Endothelial cell of umbilical vein (primary cell): ENCODE data around the gene USP6NL. TPM values are rescaled to one million over a fixed set of nuclear protein-coding genes. Genes with fewer than 3 reads are reported as not detected.

Experiments used
- BruUV-seq: library from RNA; stranded (reverse); fragments of 400-500 nt; replicated peaks from 2 replicates; lab custom pipeline; 2021; lab: Mats Ljungman, UMichigan
- CTCF ChIA-PET: fragments of 300-600, 350-600 bp; sonication (Branson Sonifier 250); formaldehyde crosslinking; loops from one replicate; lab custom pipeline; 2021; ENCODE audit warnings: antibody characterized with exemption, inconsistent platforms; lab: Charles Lee
- POLR2A ChIA-PET: fragments of 300-600, 350-600 bp; sonication (Branson Sonifier 250); formaldehyde crosslinking; loops from one replicate; lab custom pipeline; 2021; ENCODE audit warnings: antibody characterized with exemption, inconsistent platforms; lab: Charles Lee
- DNase-seq: peaks from one replicate; pipeline ENCODE4 v3.0.0-alpha.2; 2011; ENCODE audit warnings: low read depth, low spot score
- FAIRE-seq: peaks from 2 replicates; lab custom pipeline; 2011; peaks lifted over from hg19 to GRCh38; lab: Jason Lieb, UNC
- H2AFZ ChIP-seq: 2 replicates; pipeline ENCODE4 v1.6.0; 2012; ENCODE audit warnings: low read depth, low read length, control low read depth, inconsistent platforms
- H3K27ac ChIP-seq: 2 replicates; pipeline ENCODE4 v1.5.1; 2011; ENCODE audit warnings: low read depth, mild to moderate bottlenecking, control low read depth, low read length, moderate library complexity; ENCODE audit not compliant: insufficient read depth
- H3K27me3 ChIP-seq, 2 experiments: 2 replicates each; pipeline versions ENCODE4 v1.6.0 to v1.6.1; 2011; ENCODE audit warnings: low read length in 2 of 2, mixed read lengths in 1 of 2; ENCODE audit not compliant: control insufficient read depth in 2 of 2, insufficient read depth in 2 of 2
- H3K36me3 ChIP-seq, 2 experiments: 2 replicates in 1 of 2; 3 replicates in 1 of 2; pipeline ENCODE4 v1.5.1; 2011; ENCODE audit warnings: low read length in 2 of 2, mild to moderate bottlenecking in 1 of 2, moderate library complexity in 1 of 2; ENCODE audit not compliant: control insufficient read depth in 2 of 2, insufficient read depth in 2 of 2; ENCODE audit errors: extremely low read depth in 1 of 2
- H3K4me1 ChIP-seq: 3 replicates; pipeline ENCODE4 v1.5.1; 2011; ENCODE audit warnings: mild to moderate bottlenecking, low read length; ENCODE audit not compliant: control insufficient read depth, insufficient read depth; ENCODE audit errors: extremely low read depth
- H3K4me2 ChIP-seq: 2 replicates; pipeline ENCODE4 v1.6.1; 2011; ENCODE audit warnings: low read length, control low read depth, mixed read lengths; ENCODE audit not compliant: insufficient read depth
- H3K4me3 ChIP-seq, 3 experiments: fragments of 200-600 bp in 1 of 3; sonication (generic), shearing (Covaris generic) in 1 of 3; replicated peaks in 1 of 3; 2 replicates each; pipeline ENCODE4 v1.5.1; 2011 to 2016; ENCODE audit warnings: control low read depth in 3 of 3, low read length in 3 of 3, mild to moderate bottlenecking in 2 of 3, inconsistent platforms in 1 of 3, low read depth in 1 of 3, moderate library complexity in 1 of 3; ENCODE audit not compliant: insufficient read depth in 1 of 3
- H3K79me2 ChIP-seq: 2 replicates; pipeline ENCODE4 v1.6.0; 2012; ENCODE audit warnings: low read length, inconsistent platforms; ENCODE audit not compliant: control insufficient read depth, insufficient read depth
- H3K9ac ChIP-seq: replicated peaks from 2 replicates; pipeline ENCODE3; 2011; ENCODE audit warnings: low read length, control low read depth; ENCODE audit not compliant: insufficient read depth; ENCODE audit errors: extremely low read depth
- H3K9me1 ChIP-seq: replicated peaks from 3 replicates; pipeline ENCODE4 v1.6.0; 2011; ENCODE audit warnings: mild to moderate bottlenecking, low read length; ENCODE audit not compliant: control insufficient read depth, insufficient read depth; ENCODE audit errors: extremely low read depth
- H3K9me3 ChIP-seq: replicated peaks from 2 replicates; pipeline ENCODE4 v1.5.1; 2012; ENCODE audit warnings: low read length, inconsistent platforms; ENCODE audit not compliant: control insufficient read depth, insufficient read depth
- H4K20me1 ChIP-seq: replicated peaks from 2 replicates; pipeline ENCODE3; 2011; ENCODE audit warnings: mild to moderate bottlenecking, low read length; ENCODE audit not compliant: control insufficient read depth, insufficient read depth; ENCODE audit errors: extremely low read depth
- CTCF ChIP-seq, 2 donors: IDR thresholded peaks; 1 replicate in 1 of 2; 2 replicates in 1 of 2; pipeline ENCODE4 v1.5.1; 2011; ENCODE audit warnings: low read length in 2 of 2, mild to moderate bottlenecking in 2 of 2, moderate library complexity in 2 of 2, control low read depth in 1 of 2, inconsistent platforms in 1 of 2, low read depth in 1 of 2; ENCODE audit not compliant: insufficient read depth in 1 of 2; ENCODE audit errors: extremely low read depth in 1 of 2
- EZH2 ChIP-seq: IDR thresholded peaks from 2 replicates; pipeline ENCODE4 v1.6.1; 2012; ENCODE audit warnings: borderline replicate concordance, low read depth, mild to moderate bottlenecking, moderate library complexity, low read length, inconsistent platforms; ENCODE audit not compliant: severe bottlenecking
- FOS ChIP-seq: IDR thresholded peaks from 2 replicates; pipeline ENCODE4 v1.6.1; 2011; ENCODE audit warnings: mild to moderate bottlenecking, low read length, moderate library complexity, borderline replicate concordance; ENCODE audit not compliant: insufficient read depth
- GATA2 ChIP-seq: IDR thresholded peaks from 2 replicates; pipeline ENCODE4 v1.7.0; 2011; ENCODE audit warnings: low read depth, mild to moderate bottlenecking, moderate library complexity, mixed read lengths, low read length; ENCODE audit not compliant: insufficient read length, insufficient read depth
- JUN ChIP-seq: IDR thresholded peaks from 2 replicates; pipeline ENCODE4 v1.6.1; 2011; ENCODE audit warnings: borderline replicate concordance, low read depth; ENCODE audit not compliant: insufficient read length, insufficient read depth
- MAX ChIP-seq: IDR thresholded peaks from 2 replicates; pipeline ENCODE4 v1.6.1; 2011; ENCODE audit not compliant: insufficient read depth, insufficient read length
- MYC ChIP-seq: IDR thresholded peaks from one replicate; pipeline ENCODE4 v1.6.1; 2011; ENCODE audit warnings: mild to moderate bottlenecking, low read depth, low read length
- POLR2A ChIP-seq: IDR thresholded peaks from 2 replicates; pipeline ENCODE4 v1.6.1; 2012; ENCODE audit warnings: low read depth, mild to moderate bottlenecking, control low read depth, low read length
- POLR2AphosphoS5 ChIP-seq: IDR thresholded peaks from 2 replicates; pipeline ENCODE4 v1.6.1; 2012; ENCODE audit warnings: low read depth, mild to moderate bottlenecking, control low read depth, low read length, moderate library complexity; ENCODE audit not compliant: insufficient read depth
- dilution Hi-C: fragments of 300-500 bp; cut with MboI; formaldehyde crosslinking; loops from one replicate; pipeline ENCODE4 v1.15.0; 2019; ENCODE audit warnings: low sequenced_read_pairs; ENCODE audit not compliant: extremely low pct_ligation_motif_present
- intact Hi-C: fragments of 100-400 bp; cut with micrococcal nuclease; formaldehyde crosslinking; loops from one replicate; pipeline ENCODE4 v1.10.0; 2022
- polyA plus RNA-seq, 4 experiments: library from polyadenylated mRNA; depleted of rRNA in 3 of 4; stranded (reverse) in 3 of 4; unstranded in 1 of 4; fragments of >200 nt; gene quantifications; 2 replicates each; pipeline versions ENCODE4 v1.2.1 to v1.2.3, GENCODE V29; 2011 to 2012; ENCODE audit warnings: missing spikeins in 1 of 4
- total RNA-seq: library from RNA; stranded (reverse); gene quantifications from 2 replicates; pipeline ENCODE4 v1.2.3, GENCODE V29; 2021

Gene USP6NL
- total and polyA plus RNA-seq, 2 donors (not counting 3 experiments of a cell fraction or from before 2014, with no cell fraction given): 13.5 to 29.2 TPM

GRCh38 chr10:11443468-11444154, 167.8 kb downstream of the USP6NL start:
- Histone ChIP-seq H3K27ac (no peak overlapping the region), H3K9ac (no peak overlapping the region), H3K9me1 (no peaks in the 10 kb centered on the region), H3K9me3 (no peaks in the 10 kb centered on the region), H3K79me2 (no peaks in the 10 kb centered on the region), H3K4me2 (no peak overlapping the region), H3K27me3 (peaks cover 5% of the 10 kb centered on the region in 2 experiments), H3K4me1 (no peaks in the 10 kb centered on the region), H3K36me3 (no peaks in the 10 kb centered on the region), H4K20me1 (no peaks in the 10 kb centered on the region), H3K4me3 (no peak overlapping the region), H2AFZ (no peak overlapping the region)
- TF ChIP-seq MAX: no peak
- TF ChIP-seq FOS: no peak
- no peak for TF ChIP-seq MYC
- TF ChIP-seq POLR2A: no peak
- no peak for TF ChIP-seq GATA2
- no peak for TF ChIP-seq JUN
- no peak for TF ChIP-seq CTCF (IDR thresholded peaks at IDR 0.05; ENCODE audit: extremely low read depth in 1 of 2, insufficient read depth in 1 of 2, low read depth in 1 of 2, low read length in 2 of 2)
- TF ChIP-seq EZH2: no peak
- no peak for TF ChIP-seq POLR2AphosphoS5
- dilution Hi-C loops: no loop called here
- no TSS peak for BruUV-seq
- FAIRE-seq (no peak), DNase-seq (no peak)
- CTCF ChIA-PET: interaction anchor here (1.2 kb wide), 1 partner anchor 19 kb away, joined by 3 read pairs; no protein-coding TSS in a partner anchor
- intact Hi-C loops: no loop called here
- POLR2A ChIA-PET: no interaction called here
